CD4-positive, alpha-beta T cell treated with Interleukin-15 for 4 hours (primary cell): ENCODE measurements around the gene BTBD16.

ENCODE experiments used
- DNase-seq: peaks from one replicate; pipeline ENCODE4 v3.0.0-alpha.2; 2020; ENCODE audit warnings: low spot score

The BTBD16 gene

DNA sequence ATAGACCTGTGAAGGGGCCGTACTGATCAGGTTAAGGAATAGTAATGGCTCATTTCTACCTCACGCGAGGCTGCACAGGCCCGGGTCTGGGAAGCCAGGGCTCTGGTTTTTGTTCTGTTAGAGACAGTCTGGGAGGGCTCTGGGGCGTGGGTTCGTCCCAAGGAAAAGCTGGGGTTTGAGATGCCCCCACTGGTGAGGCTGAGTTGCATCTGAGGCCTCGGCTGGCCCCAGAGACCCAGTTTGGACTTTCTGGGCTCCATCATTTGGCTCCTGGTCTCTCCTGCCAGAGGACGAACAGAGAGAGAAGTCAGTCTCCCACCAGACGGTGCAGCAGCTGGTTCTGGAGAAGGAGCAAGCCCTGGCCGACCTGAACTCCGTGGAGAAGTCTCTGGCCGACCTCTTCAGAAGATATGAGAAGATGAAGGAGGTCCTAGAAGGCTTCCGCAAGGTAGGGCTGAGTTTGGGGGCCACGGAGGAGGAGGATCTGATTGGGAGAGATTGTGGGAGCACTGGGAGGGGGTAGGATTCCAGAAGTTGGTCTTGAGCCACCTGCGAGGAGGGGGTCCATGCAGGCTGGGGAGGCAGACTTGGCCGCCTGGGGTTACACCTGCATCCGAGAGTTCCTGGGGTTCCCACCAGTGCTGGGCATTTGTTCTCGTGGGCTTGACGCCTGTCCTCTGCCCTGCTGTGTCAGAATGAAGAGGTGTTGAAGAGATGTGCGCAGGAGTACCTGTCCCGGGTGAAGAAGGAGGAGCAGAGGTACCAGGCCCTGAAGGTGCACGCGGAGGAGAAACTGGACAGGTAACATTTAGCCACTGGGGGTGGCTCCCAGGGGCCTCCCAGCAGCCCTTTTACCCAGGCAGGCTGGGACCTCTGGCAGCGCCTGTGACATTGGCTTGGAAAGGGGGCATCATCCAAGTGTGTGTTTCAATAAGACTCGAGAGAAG lies 22.5 kb upstream of the BTBD16 start:
- DNase-seq = no peak

DNA sequence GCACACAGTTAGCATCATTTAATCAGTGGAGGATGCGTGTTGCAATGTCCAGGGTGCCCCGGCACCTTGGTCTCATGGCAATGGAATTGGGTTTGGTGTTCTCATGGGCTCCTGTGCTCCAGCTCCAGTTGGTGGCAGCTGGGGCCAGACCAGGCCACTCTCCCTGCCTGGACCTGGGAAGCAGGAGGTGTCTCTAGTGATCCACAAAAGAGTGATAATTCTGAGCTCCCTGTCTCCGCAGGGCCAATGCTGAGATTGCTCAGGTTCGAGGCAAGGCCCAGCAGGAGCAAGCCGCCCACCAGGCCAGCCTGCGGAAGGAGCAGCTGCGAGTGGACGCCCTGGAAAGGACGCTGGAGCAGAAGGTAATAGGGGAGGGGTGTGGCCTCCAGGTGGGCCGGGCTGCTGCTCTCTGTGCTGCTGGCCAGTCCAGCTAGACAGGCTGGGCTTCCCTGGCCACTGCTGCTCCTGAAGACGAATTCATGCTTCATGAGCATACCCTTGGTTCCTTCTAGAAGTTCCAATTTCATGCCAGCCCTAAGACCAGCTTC lies 21.7 kb upstream of the BTBD16 start:
- DNase-seq = no peak

DNA sequence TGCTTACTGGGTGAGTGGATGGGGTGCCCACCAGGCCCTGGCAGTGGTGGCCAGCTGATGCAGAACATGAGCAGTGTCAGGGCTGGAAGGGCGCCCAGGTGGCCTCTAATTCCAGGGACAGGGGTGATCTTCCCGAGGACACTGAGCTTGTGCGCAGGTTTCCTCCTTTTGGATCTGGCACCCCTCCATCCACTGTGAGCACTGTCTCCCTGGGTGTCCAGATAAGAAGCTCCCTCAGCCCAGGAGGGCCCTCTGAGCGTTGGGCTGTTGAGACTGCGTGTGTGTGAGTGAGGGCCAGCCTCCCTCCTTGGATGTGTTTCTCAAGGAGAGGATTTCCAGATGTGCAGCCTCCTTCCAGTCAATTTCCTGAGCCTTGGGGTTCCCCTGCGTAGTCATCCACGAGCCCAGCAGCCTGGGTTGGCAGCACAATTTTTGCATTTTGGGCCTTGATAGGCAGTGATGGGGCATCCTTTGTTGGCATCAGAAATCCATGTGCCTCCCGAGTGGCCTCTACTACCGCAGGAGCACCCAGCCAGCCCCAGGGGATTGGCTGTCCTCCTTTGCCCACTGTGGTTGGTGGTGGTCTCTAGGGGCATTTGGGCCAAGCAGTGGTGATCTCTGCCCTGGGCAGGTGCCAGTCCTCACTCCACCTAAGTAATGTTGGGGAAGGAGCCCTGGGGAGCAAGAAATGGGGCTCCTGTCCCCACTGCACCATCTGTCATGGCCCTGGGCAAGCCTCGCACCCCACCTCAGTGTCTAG lies 20.9 kb upstream of the BTBD16 start:
- no peak for DNase-seq

DNA sequence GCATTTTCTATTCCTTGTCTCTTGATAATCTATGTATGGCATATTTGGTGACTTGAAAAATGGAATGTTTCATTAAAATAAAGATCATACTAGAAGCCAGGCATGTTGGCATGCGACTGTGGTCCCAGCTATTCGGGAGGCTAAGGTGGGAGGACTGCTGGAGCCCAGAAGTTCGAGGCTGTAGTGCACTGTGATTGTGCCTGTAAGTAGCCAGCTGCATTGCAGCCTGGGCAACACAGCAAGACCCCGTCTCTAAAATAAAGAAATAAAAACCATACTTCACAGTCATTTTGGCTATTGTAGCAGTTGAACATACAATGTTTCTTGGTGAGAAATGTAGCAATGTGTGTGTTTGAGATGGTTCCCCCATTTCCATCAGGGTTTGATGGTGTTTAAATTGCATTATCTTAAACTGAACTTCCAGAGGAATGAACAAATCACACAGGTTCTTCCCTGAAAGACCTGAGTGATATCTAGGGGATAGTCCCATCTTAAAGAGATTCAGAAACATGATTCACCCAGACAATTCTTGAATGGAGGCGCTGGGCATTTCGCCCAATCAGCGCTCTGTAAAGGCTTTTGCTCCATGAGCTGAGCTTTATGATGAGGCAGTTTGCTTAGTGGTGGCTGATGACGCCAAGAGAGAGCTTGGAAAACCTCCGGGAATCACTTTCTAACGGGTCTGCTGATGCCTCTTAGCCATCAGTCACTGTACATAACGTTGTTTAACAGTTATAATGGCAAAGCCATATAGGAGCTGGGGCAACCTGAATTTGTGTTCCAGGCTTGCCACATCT lies 19.4 kb upstream of the BTBD16 start:
- DNase-seq = no peak

DNA sequence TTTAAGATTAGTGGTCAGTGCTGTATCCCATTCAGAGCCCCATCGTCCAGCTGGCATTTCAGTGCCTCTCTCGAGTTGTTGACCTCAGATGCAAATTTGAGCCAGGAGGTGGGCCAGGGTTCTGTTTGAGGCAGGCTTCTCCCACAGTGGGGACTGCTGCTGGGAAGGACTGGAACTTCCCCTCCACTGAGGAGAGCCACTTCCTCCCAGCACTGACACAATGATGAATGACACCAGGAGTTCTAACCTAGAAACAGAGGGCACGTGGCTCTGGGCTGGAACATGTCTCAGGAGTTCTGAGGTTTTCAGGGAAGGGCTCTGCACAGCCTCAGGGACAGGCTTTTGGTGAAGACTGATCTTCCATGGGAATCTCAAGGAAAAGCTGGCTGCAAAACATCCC lies 18.3 kb upstream of the BTBD16 start:
- no peak for DNase-seq

DNA sequence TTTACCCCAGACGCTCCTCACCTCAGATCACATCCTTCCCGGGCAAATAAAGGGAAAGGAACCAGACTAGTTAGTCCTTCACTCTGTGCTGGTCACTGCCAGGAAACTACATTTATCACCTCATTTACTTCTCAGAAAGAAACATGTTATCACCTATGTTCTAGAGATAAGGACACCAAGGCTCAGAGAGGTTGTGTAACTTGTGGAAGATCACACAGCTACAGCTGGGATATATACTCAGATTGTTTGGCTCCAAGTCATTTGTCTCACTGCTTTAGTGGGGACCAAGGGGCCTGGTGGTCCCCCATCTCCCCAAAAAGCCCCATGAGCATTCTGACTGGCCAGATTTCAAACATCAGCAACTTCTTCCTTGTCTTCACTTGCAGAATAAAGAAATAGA lies 17.5 kb upstream of the BTBD16 start:
- no peak for DNase-seq

DNA sequence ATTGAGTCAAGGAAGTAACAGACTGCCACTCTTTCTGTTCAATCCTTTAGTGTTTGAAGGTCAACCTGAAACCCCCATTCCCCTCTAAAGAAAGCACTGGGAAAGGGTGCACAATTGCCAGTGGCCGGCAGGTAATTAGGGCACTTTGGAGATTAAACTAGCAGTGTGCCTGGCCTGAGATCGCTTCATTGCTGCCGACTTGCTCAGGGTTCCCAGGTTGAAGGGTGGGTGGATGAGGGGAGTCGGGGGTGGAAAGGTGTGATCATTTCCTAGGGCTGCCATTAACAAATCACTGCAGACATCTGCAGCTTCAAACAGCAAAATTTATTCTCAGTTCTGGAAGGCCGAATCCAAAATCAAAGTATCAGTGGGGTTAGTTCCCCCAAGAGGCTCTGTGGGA lies 16.3 kb upstream of the BTBD16 start:
- no peak for DNase-seq

DNA sequence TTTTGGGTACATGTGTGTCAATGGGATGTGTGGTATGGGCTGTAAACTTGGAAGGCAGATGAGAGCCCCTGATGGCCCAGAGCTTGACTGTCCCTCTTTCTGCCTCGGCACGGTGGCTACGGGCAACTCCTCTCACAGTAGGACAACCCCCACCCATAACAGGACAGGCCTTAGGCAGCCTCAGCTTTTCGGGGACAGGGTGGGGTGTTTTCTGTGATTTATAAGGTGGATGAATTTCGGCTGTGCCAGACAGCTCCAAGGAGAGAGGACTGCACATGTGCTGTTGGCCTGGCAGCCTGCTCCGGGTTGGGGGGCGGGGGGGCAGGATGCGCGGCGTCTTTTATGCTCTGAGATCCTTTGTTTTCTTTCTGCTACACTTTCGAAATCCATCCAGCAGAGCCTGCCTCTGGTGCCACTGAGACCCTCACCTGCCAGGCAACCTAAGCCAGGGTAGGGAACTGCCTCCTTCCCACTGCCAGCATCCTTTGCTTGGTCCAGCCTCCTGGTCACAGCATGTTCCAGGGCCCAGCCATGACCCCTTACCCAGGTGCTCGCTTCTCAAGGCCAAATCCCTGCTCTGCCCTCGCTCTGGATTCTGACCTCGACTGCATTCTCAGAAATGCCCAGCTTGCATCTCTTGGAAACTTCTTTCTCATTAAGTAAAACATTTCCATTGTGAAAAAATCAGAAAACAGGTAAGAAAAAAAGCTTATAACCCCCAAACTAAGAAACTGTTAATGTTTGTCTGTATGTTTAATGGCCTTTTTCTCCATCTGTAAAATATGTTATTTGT lies 15.4 kb upstream of the BTBD16 start:
- DNase-seq = no peak

DNA sequence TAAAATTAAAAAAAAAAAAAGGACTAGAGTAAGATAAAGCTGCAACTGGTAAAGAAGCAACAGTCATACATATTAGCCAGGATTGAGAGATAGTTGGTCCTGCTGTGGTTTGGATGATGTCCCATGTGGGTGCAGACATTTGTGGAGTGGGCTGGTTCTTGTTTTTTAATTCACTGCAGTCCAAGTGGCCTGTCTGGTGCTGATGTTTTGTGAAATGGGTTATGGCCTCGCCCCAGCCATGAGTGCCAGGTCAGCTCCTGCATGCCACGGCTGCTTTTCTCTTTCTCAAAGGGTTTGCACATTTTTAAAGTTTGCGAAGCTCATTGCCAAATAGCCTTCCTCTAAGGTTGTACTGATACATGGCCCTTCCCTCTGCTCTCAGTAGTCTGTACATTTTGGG lies 14.1 kb upstream of the BTBD16 start:
- no peak for DNase-seq

DNA sequence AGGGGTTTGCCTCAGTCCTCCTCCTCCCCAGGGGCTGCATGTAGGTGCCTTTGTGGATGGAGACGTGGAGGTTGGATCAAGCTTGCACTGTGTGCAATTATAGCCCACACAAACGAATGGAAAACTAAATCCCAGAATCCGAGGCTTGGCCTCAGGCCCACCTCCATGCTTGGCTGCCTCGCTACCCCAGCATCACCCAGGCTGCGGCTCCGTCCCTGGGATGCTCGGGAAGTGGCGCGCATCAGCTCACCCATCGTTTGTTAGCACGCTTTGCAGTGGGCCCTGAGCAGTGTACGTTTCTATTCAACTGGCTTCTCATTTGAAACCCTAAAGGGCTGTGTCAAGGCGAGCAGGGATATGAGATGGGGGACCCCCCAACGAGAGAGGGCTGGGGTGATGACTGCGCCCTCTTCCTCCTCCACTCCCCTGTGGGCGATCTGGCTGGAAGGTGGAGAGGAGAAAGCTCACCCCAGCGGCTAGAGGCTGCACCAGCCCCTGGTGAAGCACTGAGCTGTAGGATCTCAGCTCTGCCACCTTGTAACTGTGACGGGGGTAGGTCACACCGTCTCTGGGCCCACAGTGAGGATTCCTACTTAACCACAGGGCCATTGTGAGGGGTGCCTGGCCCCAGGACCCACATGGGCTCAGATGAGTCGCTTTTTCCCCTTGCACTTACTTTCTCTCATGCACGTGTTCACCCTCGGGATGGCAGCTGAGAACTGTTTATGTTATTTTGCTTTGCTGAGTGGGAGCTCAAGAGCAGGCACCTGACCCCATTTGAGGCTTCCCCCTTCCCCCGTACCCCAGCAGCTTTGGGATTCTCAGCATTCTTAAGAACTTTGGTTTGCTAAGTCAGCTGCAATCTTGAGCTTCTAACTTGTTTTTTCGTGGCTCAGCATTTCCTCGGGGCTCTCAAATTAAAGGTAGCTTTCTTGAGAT lies 12.7 kb upstream of the BTBD16 start:
- DNase-seq = no peak

DNA sequence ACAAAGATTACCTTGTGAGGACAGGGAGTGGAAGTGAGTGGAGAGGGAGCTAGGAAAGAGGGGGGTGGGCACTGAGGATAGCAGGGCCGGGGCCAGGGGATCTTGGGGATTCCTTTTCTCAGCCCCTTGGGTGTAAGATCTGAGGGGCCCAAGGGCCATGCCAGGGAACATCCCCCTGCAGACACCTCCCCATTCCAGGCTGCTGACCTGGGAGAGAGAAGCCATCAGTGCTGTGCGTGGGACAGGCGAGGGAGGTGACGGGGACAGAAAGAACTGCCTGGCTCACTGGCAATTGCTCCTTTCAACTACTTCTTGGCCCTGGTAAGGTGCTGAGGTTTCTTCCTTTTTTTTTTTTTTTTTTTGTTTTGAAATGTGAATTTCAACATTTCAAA lies 12.0 kb upstream of the BTBD16 start:
- no peak for DNase-seq

DNA sequence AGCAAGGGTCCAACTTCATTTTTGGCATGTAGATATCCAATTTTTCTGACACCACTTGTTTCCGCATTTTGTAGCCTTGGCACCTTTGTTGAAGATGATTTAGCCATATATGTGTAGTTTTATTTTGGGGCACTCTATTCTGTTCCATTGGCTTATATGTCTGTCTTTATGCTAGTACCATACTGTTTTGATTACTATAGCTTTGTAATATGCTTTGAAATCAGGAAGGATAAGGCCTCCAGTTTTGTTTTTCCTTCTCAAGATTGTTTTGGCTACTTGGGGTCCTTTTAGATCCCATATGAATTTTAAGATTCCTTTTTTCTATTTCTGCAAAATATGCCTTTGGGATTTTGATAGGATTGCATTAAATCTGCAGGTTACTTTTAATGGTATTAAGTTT lies 9.5 kb upstream of the BTBD16 start:
- DNase-seq = no peak

DNA sequence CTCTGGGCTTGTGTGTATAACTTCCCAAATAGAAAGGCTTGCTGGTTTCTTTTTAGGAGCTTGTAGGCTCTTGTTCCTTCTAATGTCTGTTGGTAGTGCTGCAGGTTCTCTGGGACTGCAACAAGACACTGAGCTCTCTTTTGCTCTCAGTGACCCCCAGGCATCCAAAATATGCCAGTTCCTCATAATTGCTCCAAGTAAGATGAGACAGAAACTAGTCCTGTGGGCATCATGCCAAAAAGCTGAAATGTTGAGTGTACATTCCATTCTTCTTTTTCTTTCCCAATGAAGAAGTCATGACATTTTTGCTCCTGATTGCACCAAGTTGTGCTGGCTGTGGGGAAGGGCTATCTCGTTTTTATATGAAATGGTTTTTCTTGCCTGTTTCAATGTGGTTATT lies 7.1 kb upstream of the BTBD16 start:
- no peak for DNase-seq

DNA sequence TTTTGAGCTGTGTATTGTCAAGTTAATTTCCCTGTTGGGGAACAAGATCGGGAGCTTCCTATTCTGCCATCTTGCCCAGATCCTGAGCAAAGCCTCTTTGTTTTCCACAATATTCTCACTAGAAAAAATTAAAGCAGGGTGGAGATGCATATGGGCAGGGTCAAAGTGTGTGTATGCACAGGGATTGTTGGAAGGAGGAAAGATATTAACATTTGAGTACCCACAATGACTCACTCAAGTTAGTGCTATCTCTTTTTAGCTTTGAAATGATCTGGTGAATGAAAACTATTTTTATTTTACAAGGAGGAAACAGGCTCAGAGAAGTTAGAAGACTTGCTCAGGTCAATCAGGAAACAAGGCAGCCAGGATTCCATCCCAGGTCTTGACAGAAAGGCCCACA lies 6.7 kb upstream of the BTBD16 start:
- DNase-seq = no peak

DNA sequence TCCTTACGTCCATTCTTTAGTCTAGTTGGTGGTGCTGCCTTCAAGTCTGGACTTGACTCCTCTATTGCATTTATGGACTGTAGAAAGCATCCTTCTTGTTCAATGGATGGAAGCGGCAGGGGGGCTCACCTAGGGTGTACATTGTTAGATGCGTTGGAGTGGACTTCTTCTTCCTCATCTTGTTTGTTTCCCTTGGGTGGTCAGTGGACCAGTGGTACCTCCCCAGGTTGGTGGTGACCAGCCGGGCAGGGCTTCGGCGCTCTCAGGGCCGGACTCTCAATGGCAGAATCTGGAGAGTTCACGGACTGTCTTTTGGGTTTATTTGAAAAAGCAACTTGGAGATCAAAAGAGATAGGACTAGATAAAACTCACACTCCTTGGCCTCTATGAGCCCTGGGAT lies 6.2 kb upstream of the BTBD16 start:
- DNase-seq = no peak

DNA sequence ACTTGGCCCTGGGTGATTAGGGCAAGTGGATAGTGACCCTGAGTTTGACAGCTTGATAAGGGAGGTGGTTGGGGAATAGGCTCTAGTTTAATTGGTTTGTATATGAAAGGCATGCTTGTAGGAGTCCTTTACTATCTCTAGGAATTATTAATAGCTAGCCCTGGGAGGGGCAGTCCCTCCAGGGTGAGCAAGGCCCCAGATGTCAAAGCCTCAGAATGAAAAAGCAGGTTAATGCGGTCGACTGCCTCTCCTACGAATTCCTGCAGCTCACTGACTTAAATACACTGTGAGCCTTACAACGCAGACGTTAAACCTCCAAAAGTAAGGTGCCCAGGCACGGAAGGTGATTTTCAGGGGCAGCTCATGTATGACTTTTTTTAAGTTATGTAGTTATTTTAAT lies 5.2 kb upstream of the BTBD16 start:
- DNase-seq = no peak

DNA sequence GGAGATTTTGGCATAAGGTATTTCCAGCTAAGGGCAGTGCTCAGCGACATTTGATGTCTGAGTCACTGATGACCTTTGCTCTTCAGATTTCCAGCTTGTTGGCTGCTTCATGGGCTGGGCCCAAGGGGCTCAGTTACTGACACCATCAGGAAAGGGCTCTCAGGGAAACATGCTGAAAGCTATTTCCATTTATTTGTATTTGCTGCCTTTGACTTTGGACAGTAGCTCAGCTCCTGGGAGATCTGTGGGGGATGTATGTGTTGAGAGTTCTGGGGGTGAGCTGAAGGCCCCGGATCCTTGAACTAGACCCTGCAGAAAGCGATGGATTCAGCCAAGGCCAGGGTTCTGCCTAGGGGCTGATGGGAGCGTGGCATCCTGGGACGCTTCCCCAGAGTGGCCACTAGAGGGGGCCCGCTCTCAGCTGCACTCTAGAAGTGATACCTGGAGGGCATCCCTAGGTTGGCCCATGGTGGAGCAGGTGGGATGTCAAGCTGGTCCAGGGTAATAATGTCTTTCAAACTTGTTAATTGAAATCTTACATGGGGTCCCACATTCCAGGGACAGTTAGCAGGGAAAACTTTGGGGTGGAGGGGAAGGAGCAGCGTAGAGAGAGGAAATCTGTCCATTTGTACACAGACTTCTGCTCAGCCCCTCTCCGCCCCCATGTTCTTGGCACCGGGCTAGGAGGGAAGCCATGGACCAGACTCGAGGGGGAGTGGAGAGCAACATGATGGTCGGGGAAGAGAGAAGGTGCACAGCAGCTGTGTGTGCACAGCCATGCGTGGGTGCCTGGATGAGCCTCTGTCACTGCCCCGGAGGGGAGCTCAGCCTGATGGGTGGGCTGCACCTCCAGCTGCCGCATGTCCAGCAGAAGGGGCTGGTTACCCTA lies 3.0 kb upstream of the BTBD16 start:
- peak; percentile 40 for DNase-seq

DNA sequence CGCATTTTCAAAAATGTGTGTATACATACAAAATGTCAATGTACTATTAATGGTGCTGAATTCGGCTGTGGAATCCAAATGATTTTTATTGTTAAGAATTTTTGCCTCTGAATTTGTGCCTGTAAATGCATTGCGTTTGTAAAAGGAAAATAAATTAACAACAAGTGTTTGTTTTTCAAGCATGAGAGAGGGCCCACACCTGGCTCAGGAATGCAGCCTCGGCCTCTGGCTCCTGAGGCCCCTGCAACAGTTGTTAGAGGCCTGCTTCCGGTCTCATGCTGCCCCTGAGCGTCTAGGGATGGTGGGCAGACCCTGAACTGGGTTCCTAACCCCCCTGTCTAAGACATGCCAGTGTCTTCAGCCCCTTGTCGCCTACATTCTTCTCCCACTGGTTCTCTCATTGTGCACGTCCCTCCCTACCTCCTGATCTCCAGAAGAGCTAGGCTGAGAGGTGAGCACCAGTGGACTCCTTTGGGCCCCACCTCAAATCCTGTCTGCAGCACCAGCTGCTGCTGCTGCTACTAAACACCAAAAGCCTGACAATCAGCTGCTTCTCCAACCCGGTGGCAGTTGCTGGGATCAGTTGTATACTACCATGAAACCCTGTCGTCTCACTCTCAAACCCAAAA lies 1.9 kb upstream of the BTBD16 start:
- no peak for DNase-seq
